ENCODE results near the gene KRT34. TPM values are rescaled to one million over a fixed set of nuclear protein-coding genes. Genes with fewer than 3 reads are reported as not detected.
"Not testable (repeated sequence)": the region's sequence is repeated elsewhere in the genome, so short reads cannot be mapped to it uniquely, and the experiment has no call there.

KRT34 gene
- 19.5 TPM for total RNA-seq

DNA sequence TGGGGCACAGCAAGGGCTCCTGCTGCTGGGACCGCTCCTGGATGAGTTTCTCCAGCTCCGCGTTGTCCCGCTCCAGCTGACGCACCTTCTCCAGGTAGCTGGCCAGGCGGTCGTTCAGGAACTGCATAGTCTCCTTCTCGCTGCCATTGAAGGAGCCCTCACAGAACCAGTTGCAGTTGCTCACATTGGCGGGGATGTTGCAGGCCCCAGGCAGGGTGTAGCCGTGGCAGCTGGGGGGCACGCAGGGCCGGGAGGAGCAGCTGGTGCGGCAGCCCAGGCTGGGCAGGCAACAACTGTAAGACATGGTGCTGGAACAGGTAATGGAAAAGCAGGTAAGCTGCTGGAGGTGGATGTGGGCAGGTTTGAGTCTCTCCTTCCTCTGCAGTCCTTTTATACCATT lies at the start of gene KRT34:
Gene KRT34 (minus strand): TSS at position 364 of the 400 bp plus-strand sequence. CDS start 60 bp downstream, at position 304.
- DNase-seq = not testable (repeated sequence)

- not testable (repeated sequence) for DNase-seq
These were observed 48.3 kb upstream of the KRT34 start for GRCh38 chr17:41430376-41430775.

GRCh38 chr17:41429667-41430066 lies 47.6 kb upstream of the KRT34 start:
- no peak for DNase-seq

GRCh38 chr17:41428591-41429291 lies 46.6 kb upstream of the KRT34 start:
- no peak for DNase-seq

- no peak for DNase-seq
These were observed 42.1 kb upstream of the KRT34 start, which contains the start of gene KRT37 for GRCh38 chr17:41424111-41424635. Gene KRT37 (minus strand): TSS chr17:41424585. CDS start chr17:41424523, 62 bp downstream.

DNA sequence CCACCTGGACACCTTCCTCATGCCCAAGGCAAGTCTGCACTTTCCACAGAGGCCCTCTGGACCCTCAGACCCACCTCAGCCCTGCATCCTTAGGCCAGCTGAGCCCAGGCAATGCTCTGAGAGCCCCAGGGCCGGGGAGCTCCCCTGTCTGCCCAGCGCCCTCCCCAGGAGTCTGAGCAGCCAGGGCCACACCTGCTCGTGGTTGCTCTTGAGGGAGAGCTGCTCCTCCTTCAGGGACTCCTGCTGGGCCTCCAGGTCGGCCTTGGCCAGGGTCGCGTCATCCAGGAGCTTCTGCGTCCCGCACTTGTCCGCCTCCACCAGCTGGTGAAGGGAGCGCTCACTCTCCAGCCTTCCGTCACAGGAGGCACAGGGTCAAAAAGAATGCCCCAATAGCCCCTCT lies 40.5 kb upstream of the KRT34 start:
- DNase-seq = not testable (repeated sequence)

- DNase-seq = no peak
These were observed 39.5 kb upstream of the KRT34 start for GRCh38 chr17:41421617-41422016.

- no peak for DNase-seq
These were observed 39.0 kb upstream of the KRT34 start for GRCh38 chr17:41421116-41421515.

GRCh38 chr17:41420134-41420533 lies 38.0 kb upstream of the KRT34 start:
- DNase-seq = no peak

DNA sequence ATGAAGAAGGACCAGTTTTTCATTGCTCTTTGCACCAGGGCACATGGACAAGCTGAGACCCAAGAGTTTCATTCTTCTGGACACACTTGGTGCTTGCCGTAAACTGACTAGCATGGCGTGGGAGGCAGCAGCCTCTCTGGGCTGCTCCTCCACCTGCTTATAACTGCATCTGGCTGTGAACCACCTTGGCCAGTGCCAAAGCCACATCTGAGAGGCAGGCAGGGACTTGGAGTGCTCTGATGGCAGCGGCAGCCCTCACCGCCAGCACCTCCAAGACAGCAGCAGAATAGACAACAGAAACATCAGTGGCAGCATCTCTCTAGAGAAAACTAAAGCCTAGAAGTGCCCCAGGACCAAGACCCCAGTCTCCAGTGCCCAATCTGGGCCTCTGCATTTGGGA lies 37.6 kb upstream of the KRT34 start:
- no peak for DNase-seq

- no peak for DNase-seq
These were observed 36.2 kb upstream of the KRT34 start for GRCh38 chr17:41418116-41418860.

GRCh38 chr17:41417576-41418015 lies 35.5 kb upstream of the KRT34 start:
- DNase-seq = no peak

DNA sequence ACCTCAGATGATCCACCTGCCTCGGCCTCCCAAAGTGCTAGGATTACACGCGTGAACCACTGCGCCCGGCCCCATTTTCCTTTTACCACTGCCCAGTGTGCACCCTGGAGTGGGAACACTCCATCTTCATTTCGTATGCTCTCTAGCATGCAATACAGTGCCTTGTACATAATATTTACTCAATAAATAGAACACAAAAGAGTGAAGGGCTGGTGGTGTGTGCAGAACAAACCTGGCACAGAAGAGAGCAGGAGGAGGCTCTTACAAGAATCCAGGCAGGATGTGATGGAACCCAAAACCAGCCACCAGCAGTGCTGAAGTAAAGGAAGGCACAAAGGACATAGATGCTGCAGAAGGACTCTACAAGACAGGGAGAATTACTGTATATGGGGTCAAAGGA lies 35.0 kb upstream of the KRT34 start:
- no peak for DNase-seq

DNA sequence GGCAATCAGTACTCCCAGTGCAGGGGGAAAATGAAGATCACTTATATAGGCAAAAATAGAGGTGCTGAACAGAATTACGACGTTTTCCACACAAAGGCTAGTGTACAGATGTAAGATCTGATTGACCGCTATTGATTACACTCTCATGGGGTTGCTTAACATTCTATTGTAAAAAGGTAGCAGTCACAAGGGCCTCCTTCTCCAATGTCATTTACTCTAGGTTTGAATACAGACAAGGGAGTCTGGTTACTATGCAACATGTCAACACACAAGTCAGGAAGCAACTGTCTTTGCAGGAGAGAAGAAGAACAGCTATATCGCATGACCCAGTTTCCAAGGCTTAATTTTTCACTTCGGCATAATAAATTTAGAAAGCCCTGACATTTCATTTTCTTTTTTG lies 34.4 kb upstream of the KRT34 start:
- DNase-seq = no peak

DNA sequence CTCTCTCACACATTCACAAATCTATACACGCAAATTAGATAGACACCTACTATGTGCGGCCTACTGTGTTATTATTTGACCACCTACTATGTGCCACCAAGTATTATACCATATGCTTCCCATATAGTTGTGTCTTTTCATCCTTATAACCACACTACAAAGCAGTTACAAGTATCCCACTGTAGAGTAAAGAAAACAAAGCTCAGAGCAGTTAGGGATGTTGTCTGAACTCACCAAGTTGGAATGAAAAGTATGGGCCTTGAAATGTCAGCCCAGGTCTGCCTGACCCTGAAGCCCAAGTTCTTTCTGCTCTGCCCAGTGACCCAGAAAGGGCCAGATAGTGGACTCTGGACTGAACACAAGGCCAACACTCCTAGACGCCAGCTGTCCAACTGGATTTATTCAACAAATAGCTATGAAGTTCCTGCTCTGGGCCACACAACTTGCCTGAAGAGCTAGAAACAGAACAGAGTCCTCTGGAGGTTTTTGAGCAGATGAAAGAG lies 33.8 kb upstream of the KRT34 start:
- no peak for DNase-seq

GRCh38 chr17:41415411-41415810 lies 33.3 kb upstream of the KRT34 start:
- DNase-seq = no peak

DNA sequence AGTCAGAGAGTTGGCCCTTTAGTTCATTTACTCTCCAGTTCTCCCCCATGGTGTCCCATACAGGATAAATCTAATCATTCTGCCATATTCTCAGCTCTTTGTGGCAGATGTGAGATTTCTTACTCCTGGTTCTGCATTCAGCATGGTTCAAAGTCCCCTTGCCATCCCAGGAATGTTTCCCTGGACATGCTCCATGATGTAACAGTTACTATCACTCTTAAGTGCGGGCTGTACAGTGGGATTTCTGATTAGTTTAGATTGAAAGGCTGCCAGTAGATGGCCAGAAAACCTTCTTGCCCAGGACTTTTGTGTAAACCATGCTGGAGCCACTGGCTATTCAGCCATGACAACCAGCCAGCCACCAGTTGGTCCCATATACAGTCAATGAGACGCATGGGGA lies 31.9 kb upstream of the KRT34 start:
- DNase-seq = no peak

- no peak for DNase-seq
These were observed 31.3 kb upstream of the KRT34 start for GRCh38 chr17:41413353-41413957.

GRCh38 chr17:41411072-41411840 lies 29.1 kb upstream of the KRT34 start:
- no peak for DNase-seq

GRCh38 chr17:41407226-41407625 lies 25.1 kb upstream of the KRT34 start:
- DNase-seq = no peak

DNA sequence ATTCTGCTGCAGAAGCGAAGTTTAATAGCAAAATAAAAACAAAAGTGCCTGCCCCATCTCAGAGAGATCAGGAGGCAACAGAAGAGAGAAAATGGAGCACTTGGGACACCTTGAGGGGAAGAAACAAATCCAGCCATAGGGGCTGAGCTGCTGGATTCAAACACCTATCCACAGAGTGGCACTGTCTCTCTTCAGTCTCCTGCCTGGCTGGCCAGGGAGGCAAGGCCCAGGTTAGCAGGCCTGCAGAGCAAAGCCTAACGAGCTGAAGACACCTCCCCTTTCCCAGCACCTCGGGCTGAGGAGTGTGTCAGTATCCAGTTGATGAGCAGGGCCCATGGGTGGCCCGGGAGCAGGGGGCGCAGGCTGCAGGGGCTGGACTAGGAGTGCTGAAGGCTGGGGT lies 24.1 kb upstream of the KRT34 start:
- DNase-seq = no peak

All from skin of body (tissue), 2 donors.